WTC11 (cell line): ENCODE results near the gene ESPN.

Experiments used
- ATF1 ChIP-seq: sonication (generic); formaldehyde crosslinking; IDR thresholded peaks from 2 replicates; pipeline ENCODE4 v1.8.1; 2023; ENCODE audit warnings: mild to moderate bottlenecking, moderate library complexity, missing genetic modification reagents
- CBFB ChIP-seq: sonication (generic); formaldehyde crosslinking; IDR thresholded peaks from 2 replicates; pipeline ENCODE4 v1.8.1; 2022; ENCODE audit warnings: mild to moderate bottlenecking, low read depth, missing genetic modification reagents
- TEAD4 ChIP-seq: sonication (generic); formaldehyde crosslinking; IDR thresholded peaks from 2 replicates; pipeline ENCODE4 v1.8.0; 2022; ENCODE audit warnings: mild to moderate bottlenecking, missing genetic modification reagents
- TF ChIP-seq, protein P1 (sequence below): fragments of 250-450 bp; sonication (Bioruptor Pico); IDR thresholded peaks from 2 replicates; pipeline ENCODE4 v2.1.2; 2022; ENCODE audit warnings: mild to moderate bottlenecking, moderate library complexity
- TF ChIP-seq, protein P2 (sequence below): fragments of 200-600 bp; IDR thresholded peaks from 2 replicates; pipeline ENCODE4 v1.8.0; 2022; ENCODE audit warnings: antibody characterized with exemption
- TF ChIP-seq, protein P3 (sequence below): sonication (generic); formaldehyde crosslinking; IDR thresholded peaks from 2 replicates; pipeline ENCODE4 v1.8.1; 2023; ENCODE audit warnings: mild to moderate bottlenecking, missing genetic modification reagents, moderate library complexity
- TF ChIP-seq, protein P4 (sequence below): sonication (generic); formaldehyde crosslinking; conservative IDR thresholded peaks from 2 replicates; pipeline ENCODE4 v1.8.1; 2022; ENCODE audit warnings: mild to moderate bottlenecking, missing genetic modification reagents

DNA sequence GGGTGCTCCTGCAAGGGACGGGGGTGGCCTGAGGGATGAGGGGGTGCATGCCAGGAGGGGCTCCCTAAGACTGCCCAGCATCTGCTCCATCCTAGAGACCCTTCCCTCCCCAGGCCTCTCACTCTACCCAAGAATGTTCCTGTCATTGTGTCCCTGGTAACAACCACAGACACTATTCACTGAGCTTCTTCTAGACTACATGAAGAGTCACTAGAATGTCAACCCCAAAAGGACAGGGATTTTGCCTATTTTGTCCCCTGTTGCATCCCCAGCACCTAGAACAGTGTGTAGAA, 38.5 kb downstream of the ESPN start:
- TF ChIP-seq, protein P1, sequence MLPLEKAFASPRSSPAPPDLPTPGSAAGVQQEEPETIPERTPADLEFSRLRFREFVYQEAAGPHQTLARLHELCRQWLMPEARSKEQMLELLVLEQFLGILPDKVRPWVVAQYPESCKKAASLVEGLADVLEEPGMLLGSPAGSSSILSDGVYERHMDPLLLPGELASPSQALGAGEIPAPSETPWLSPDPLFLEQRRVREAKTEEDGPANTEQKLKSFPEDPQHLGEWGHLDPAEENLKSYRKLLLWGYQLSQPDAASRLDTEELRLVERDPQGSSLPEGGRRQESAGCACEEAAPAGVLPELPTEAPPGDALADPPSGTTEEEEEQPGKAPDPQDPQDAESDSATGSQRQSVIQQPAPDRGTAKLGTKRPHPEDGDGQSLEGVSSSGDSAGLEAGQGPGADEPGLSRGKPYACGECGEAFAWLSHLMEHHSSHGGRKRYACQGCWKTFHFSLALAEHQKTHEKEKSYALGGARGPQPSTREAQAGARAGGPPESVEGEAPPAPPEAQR (CRISPR knock-in tag) = no peak
- no peak for TF ChIP-seq TEAD4
- no peak for TF ChIP-seq CBFB (CRISPR knock-in tag)
- TF ChIP-seq, protein P2, sequence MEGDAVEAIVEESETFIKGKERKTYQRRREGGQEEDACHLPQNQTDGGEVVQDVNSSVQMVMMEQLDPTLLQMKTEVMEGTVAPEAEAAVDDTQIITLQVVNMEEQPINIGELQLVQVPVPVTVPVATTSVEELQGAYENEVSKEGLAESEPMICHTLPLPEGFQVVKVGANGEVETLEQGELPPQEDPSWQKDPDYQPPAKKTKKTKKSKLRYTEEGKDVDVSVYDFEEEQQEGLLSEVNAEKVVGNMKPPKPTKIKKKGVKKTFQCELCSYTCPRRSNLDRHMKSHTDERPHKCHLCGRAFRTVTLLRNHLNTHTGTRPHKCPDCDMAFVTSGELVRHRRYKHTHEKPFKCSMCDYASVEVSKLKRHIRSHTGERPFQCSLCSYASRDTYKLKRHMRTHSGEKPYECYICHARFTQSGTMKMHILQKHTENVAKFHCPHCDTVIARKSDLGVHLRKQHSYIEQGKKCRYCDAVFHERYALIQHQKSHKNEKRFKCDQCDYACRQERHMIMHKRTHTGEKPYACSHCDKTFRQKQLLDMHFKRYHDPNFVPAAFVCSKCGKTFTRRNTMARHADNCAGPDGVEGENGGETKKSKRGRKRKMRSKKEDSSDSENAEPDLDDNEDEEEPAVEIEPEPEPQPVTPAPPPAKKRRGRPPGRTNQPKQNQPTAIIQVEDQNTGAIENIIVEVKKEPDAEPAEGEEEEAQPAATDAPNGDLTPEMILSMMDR = no peak
- TF ChIP-seq, protein P3, sequence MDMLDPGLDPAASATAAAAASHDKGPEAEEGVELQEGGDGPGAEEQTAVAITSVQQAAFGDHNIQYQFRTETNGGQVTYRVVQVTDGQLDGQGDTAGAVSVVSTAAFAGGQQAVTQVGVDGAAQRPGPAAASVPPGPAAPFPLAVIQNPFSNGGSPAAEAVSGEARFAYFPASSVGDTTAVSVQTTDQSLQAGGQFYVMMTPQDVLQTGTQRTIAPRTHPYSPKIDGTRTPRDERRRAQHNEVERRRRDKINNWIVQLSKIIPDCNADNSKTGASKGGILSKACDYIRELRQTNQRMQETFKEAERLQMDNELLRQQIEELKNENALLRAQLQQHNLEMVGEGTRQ (CRISPR knock-in tag) = no peak
- TF ChIP-seq, protein P4, sequence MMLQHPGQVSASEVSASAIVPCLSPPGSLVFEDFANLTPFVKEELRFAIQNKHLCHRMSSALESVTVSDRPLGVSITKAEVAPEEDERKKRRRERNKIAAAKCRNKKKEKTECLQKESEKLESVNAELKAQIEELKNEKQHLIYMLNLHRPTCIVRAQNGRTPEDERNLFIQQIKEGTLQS (CRISPR knock-in tag) = no peak
- TF ChIP-seq ATF1 (CRISPR knock-in tag) = no peak
